Endothelial cell of umbilical vein (primary cell): Measurements from ENCODE around the gene PALD1. TPM values are rescaled to one million over a fixed set of nuclear protein-coding genes. Genes with fewer than 3 reads are reported as not detected.

Experiments
- BruUV-seq: library from RNA; stranded (reverse); fragments of 400-500 nt; replicated peaks from 2 replicates; lab custom pipeline; 2021; lab: Mats Ljungman, UMichigan
- CTCF ChIA-PET: fragments of 300-600, 350-600 bp; sonication (Branson Sonifier 250); formaldehyde crosslinking; loops from one replicate; lab custom pipeline; 2021; ENCODE audit warnings: antibody characterized with exemption, inconsistent platforms; lab: Charles Lee
- POLR2A ChIA-PET: fragments of 300-600, 350-600 bp; sonication (Branson Sonifier 250); formaldehyde crosslinking; loops from one replicate; lab custom pipeline; 2021; ENCODE audit warnings: antibody characterized with exemption, inconsistent platforms; lab: Charles Lee
- DNase-seq: peaks from one replicate; pipeline ENCODE4 v3.0.0-alpha.2; 2011; ENCODE audit warnings: low read depth, low spot score
- FAIRE-seq: peaks from 2 replicates; lab custom pipeline; 2011; peaks lifted over from hg19 to GRCh38; lab: Jason Lieb, UNC
- H2AFZ ChIP-seq: 2 replicates; pipeline ENCODE4 v1.6.0; 2012; ENCODE audit warnings: low read depth, low read length, control low read depth, inconsistent platforms
- H3K27ac ChIP-seq: 2 replicates; pipeline ENCODE4 v1.5.1; 2011; ENCODE audit warnings: low read depth, mild to moderate bottlenecking, control low read depth, low read length, moderate library complexity; ENCODE audit not compliant: insufficient read depth
- H3K27me3 ChIP-seq, 2 experiments: 2 replicates each; pipeline versions ENCODE4 v1.6.0 to v1.6.1; 2011; ENCODE audit warnings: low read length in 2 of 2, mixed read lengths in 1 of 2; ENCODE audit not compliant: control insufficient read depth in 2 of 2, insufficient read depth in 2 of 2
- H3K36me3 ChIP-seq, 2 experiments: 2 replicates in 1 of 2; 3 replicates in 1 of 2; pipeline ENCODE4 v1.5.1; 2011; ENCODE audit warnings: low read length in 2 of 2, mild to moderate bottlenecking in 1 of 2, moderate library complexity in 1 of 2; ENCODE audit not compliant: control insufficient read depth in 2 of 2, insufficient read depth in 2 of 2; ENCODE audit errors: extremely low read depth in 1 of 2
- H3K4me1 ChIP-seq: 3 replicates; pipeline ENCODE4 v1.5.1; 2011; ENCODE audit warnings: mild to moderate bottlenecking, low read length; ENCODE audit not compliant: control insufficient read depth, insufficient read depth; ENCODE audit errors: extremely low read depth
- H3K4me2 ChIP-seq: 2 replicates; pipeline ENCODE4 v1.6.1; 2011; ENCODE audit warnings: low read length, control low read depth, mixed read lengths; ENCODE audit not compliant: insufficient read depth
- H3K4me3 ChIP-seq, 3 experiments: fragments of 200-600 bp in 1 of 3; sonication (generic), shearing (Covaris generic) in 1 of 3; replicated peaks in 1 of 3; 2 replicates each; pipeline ENCODE4 v1.5.1; 2011 to 2016; ENCODE audit warnings: control low read depth in 3 of 3, low read length in 3 of 3, mild to moderate bottlenecking in 2 of 3, inconsistent platforms in 1 of 3, low read depth in 1 of 3, moderate library complexity in 1 of 3; ENCODE audit not compliant: insufficient read depth in 1 of 3
- H3K79me2 ChIP-seq: 2 replicates; pipeline ENCODE4 v1.6.0; 2012; ENCODE audit warnings: low read length, inconsistent platforms; ENCODE audit not compliant: control insufficient read depth, insufficient read depth
- H3K9ac ChIP-seq: replicated peaks from 2 replicates; pipeline ENCODE3; 2011; ENCODE audit warnings: low read length, control low read depth; ENCODE audit not compliant: insufficient read depth; ENCODE audit errors: extremely low read depth
- H3K9me1 ChIP-seq: replicated peaks from 3 replicates; pipeline ENCODE4 v1.6.0; 2011; ENCODE audit warnings: mild to moderate bottlenecking, low read length; ENCODE audit not compliant: control insufficient read depth, insufficient read depth; ENCODE audit errors: extremely low read depth
- H3K9me3 ChIP-seq: replicated peaks from 2 replicates; pipeline ENCODE4 v1.5.1; 2012; ENCODE audit warnings: low read length, inconsistent platforms; ENCODE audit not compliant: control insufficient read depth, insufficient read depth
- H4K20me1 ChIP-seq: replicated peaks from 2 replicates; pipeline ENCODE3; 2011; ENCODE audit warnings: mild to moderate bottlenecking, low read length; ENCODE audit not compliant: control insufficient read depth, insufficient read depth; ENCODE audit errors: extremely low read depth
- EZH2 ChIP-seq: IDR thresholded peaks from 2 replicates; pipeline ENCODE4 v1.6.1; 2012; ENCODE audit warnings: borderline replicate concordance, low read depth, mild to moderate bottlenecking, moderate library complexity, low read length, inconsistent platforms; ENCODE audit not compliant: severe bottlenecking
- FOS ChIP-seq: IDR thresholded peaks from 2 replicates; pipeline ENCODE4 v1.6.1; 2011; ENCODE audit warnings: mild to moderate bottlenecking, low read length, moderate library complexity, borderline replicate concordance; ENCODE audit not compliant: insufficient read depth
- GATA2 ChIP-seq: IDR thresholded peaks from 2 replicates; pipeline ENCODE4 v1.7.0; 2011; ENCODE audit warnings: low read depth, mild to moderate bottlenecking, moderate library complexity, mixed read lengths, low read length; ENCODE audit not compliant: insufficient read length, insufficient read depth
- JUN ChIP-seq: IDR thresholded peaks from 2 replicates; pipeline ENCODE4 v1.6.1; 2011; ENCODE audit warnings: borderline replicate concordance, low read depth; ENCODE audit not compliant: insufficient read length, insufficient read depth
- MYC ChIP-seq: IDR thresholded peaks from one replicate; pipeline ENCODE4 v1.6.1; 2011; ENCODE audit warnings: mild to moderate bottlenecking, low read depth, low read length
- POLR2A ChIP-seq: IDR thresholded peaks from 2 replicates; pipeline ENCODE4 v1.6.1; 2012; ENCODE audit warnings: low read depth, mild to moderate bottlenecking, control low read depth, low read length
- POLR2AphosphoS5 ChIP-seq: IDR thresholded peaks from 2 replicates; pipeline ENCODE4 v1.6.1; 2012; ENCODE audit warnings: low read depth, mild to moderate bottlenecking, control low read depth, low read length, moderate library complexity; ENCODE audit not compliant: insufficient read depth
- dilution Hi-C: fragments of 300-500 bp; cut with MboI; formaldehyde crosslinking; loops from one replicate; pipeline ENCODE4 v1.15.0; 2019; ENCODE audit warnings: low sequenced_read_pairs; ENCODE audit not compliant: extremely low pct_ligation_motif_present
- intact Hi-C: fragments of 100-400 bp; cut with micrococcal nuclease; formaldehyde crosslinking; loops from one replicate; pipeline ENCODE4 v1.10.0; 2022
- polyA plus RNA-seq, 4 experiments: library from polyadenylated mRNA; depleted of rRNA in 3 of 4; stranded (reverse) in 3 of 4; unstranded in 1 of 4; fragments of >200 nt; gene quantifications; 2 replicates each; pipeline versions ENCODE4 v1.2.1 to v1.2.3, GENCODE V29; 2011 to 2012; ENCODE audit warnings: missing spikeins in 1 of 4
- total RNA-seq: library from RNA; stranded (reverse); gene quantifications from 2 replicates; pipeline ENCODE4 v1.2.3, GENCODE V29; 2021
- TF ChIP-seq, protein P1 (sequence below): IDR thresholded peaks from 2 replicates; pipeline ENCODE4 v1.6.1; 2011; ENCODE audit not compliant: insufficient read depth, insufficient read length
- TF ChIP-seq, protein P2 (sequence below), 2 donors: IDR thresholded peaks; 1 replicate in 1 of 2; 2 replicates in 1 of 2; pipeline ENCODE4 v1.5.1; 2011; ENCODE audit warnings: low read length in 2 of 2, mild to moderate bottlenecking in 2 of 2, moderate library complexity in 2 of 2, control low read depth in 1 of 2, inconsistent platforms in 1 of 2, low read depth in 1 of 2; ENCODE audit not compliant: insufficient read depth in 1 of 2; ENCODE audit errors: extremely low read depth in 1 of 2

Gene PALD1
- total and polyA plus RNA-seq, 2 donors (not counting 3 experiments of a cell fraction or from before 2014, with no cell fraction given) = 16.6 to 73.3 TPM

DNA sequence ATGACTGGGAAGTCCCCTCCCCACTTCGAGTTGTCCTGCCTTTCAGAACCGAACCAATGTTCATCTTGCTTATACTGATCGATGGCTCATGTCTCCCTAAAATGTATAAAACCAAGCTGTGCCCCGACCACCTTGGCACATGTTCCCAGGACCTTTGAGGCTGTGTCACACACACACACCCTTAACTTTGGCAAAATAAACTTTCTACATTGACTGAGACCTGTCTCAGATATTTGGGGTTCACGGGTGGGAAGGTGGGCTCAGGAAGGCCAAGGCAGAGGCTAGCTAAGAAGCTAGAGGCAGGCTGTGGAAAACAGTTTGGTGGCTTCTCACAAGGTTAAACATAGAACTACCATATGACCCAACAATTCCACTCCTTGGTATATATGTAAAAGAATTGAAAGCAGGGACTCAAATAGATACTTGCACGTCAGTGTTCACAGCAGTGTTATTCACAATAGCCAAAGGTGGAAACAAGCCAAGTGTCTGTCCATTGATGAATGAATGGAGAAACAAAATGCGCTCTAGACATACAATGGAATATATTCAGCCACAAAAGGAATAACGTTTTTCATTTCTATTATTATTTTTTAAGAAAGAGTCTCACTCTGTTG lies 108.6 kb downstream of the PALD1 start:
- POLR2A ChIA-PET = no interaction called here
- CTCF ChIA-PET = interaction anchor here (0.6 kb wide), 1 partner anchor 33 kb away, joined by 3 read pairs; no protein-coding TSS in a partner anchor
- Histone ChIP-seq H3K36me3 (no peaks in the 10 kb centered on the region), H3K9ac (no peak overlapping the region), H3K27ac (no peak overlapping the region), H3K27me3 (peaks cover 2 to 7% of the 10 kb centered on the region in 2 experiments), H3K9me3 (no peaks in the 10 kb centered on the region), H3K4me2 (no peak overlapping the region), H3K9me1 (no peaks in the 10 kb centered on the region), H3K4me3 (no peak overlapping the region), H4K20me1 (no peaks in the 10 kb centered on the region), H3K4me1 (no peaks in the 10 kb centered on the region), H3K79me2 (no peaks in the 10 kb centered on the region), H2AFZ (no peak overlapping the region)
- intact Hi-C loops (no loop called here), dilution Hi-C loops (no loop called here)
- FAIRE-seq (no peak), DNase-seq (no peak)
- TF ChIP-seq, protein P1, sequence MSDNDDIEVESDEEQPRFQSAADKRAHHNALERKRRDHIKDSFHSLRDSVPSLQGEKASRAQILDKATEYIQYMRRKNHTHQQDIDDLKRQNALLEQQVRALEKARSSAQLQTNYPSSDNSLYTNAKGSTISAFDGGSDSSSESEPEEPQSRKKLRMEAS = no peak
- TF ChIP-seq JUN (no peak), MYC (no peak), FOS (no peak), EZH2 (no peak), POLR2A (no peak), POLR2AphosphoS5 (no peak), GATA2 (no peak)
- TF ChIP-seq, protein P2, sequence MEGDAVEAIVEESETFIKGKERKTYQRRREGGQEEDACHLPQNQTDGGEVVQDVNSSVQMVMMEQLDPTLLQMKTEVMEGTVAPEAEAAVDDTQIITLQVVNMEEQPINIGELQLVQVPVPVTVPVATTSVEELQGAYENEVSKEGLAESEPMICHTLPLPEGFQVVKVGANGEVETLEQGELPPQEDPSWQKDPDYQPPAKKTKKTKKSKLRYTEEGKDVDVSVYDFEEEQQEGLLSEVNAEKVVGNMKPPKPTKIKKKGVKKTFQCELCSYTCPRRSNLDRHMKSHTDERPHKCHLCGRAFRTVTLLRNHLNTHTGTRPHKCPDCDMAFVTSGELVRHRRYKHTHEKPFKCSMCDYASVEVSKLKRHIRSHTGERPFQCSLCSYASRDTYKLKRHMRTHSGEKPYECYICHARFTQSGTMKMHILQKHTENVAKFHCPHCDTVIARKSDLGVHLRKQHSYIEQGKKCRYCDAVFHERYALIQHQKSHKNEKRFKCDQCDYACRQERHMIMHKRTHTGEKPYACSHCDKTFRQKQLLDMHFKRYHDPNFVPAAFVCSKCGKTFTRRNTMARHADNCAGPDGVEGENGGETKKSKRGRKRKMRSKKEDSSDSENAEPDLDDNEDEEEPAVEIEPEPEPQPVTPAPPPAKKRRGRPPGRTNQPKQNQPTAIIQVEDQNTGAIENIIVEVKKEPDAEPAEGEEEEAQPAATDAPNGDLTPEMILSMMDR (IDR thresholded peaks at IDR 0.05; ENCODE audit: extremely low read depth in 1 of 2, insufficient read depth in 1 of 2, low read depth in 1 of 2, low read length in 2 of 2) = no peak
- no TSS peak for BruUV-seq
